ENCODE results near the gene PRKD1. TPM values are rescaled to one million over a fixed set of nuclear protein-coding genes. Genes with fewer than 3 reads are reported as not detected.
A peak's percentile ranks its signal among the peaks of the same experiment; 100 is the strongest.

Gene PRKD1
- total and polyA plus RNA-seq, 10 of the 15 experiments (the other 5 are each of a cell fraction or from before 2014, with no cell fraction given), result 0.02 to 0.56 TPM; not detected in 8

DNA sequence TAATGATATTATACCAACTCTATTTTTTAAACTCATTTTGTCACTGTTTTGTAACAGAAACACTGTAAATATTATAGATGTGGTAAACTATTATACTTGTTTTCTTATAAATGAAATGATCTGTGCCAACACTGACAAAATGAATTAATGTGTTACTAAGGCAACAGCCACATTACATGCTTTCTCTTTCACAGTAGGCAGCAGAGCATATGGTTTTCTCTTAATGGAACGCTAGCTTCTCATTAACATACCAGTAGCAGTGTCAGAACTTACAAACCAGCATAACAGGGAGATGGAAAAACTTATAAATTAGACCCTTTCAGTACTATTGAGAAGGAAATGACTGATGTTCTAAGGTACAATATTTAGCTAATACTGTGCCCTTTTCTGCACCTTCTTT, 398.8 kb downstream of the PRKD1 start:
- BruUV-seq (replicated peaks), result no TSS peak
- RAD21 ChIA-PET (ENCODE audit: unreplicated experiment), result no interaction called here
- intact Hi-C loops (cut with micrococcal nuclease; ENCODE audit: unreplicated experiment) (no loop called here), in situ Hi-C loops (cut with MboI) (no loop called here)
- POLR2A ChIA-PET, result no interaction called here
- DNase-seq (ENCODE audit: low read depth, low spot score), result no peak
- no peak overlapping the region for H3K4me2 ChIP-seq (ENCODE audit: control insufficient read depth, insufficient read depth)
- CTCF ChIA-PET, result no interaction called here
- no peak overlapping the region for H3K9ac ChIP-seq (ENCODE audit: control insufficient read depth, insufficient read depth, low read length)
- no peaks in the 10 kb centered on the region for H3K36me3 ChIP-seq (ENCODE audit: control insufficient read depth in 2 of 2, insufficient read depth in 2 of 2, low read length in 1 of 2)
- H3K4me1 ChIP-seq (ENCODE audit: control insufficient read depth, insufficient read depth, low read length), result no peaks in the 10 kb centered on the region
- WGBS (ENCODE audit: insufficient coverage, insufficient replicate concordance, low lambda C conversion rate, missing lambda C conversion rate), result 0% methylated on average over 1 of the region's 1 CpG
- H3K27ac ChIP-seq (ENCODE audit: control insufficient read depth, insufficient read depth), result no peak overlapping the region
- H2AFZ ChIP-seq (ENCODE audit: control insufficient read depth, low read depth, low read length), result no peak overlapping the region
- FAIRE-seq, result peak; percentile 23
- TF ChIP-seq, protein P1, sequence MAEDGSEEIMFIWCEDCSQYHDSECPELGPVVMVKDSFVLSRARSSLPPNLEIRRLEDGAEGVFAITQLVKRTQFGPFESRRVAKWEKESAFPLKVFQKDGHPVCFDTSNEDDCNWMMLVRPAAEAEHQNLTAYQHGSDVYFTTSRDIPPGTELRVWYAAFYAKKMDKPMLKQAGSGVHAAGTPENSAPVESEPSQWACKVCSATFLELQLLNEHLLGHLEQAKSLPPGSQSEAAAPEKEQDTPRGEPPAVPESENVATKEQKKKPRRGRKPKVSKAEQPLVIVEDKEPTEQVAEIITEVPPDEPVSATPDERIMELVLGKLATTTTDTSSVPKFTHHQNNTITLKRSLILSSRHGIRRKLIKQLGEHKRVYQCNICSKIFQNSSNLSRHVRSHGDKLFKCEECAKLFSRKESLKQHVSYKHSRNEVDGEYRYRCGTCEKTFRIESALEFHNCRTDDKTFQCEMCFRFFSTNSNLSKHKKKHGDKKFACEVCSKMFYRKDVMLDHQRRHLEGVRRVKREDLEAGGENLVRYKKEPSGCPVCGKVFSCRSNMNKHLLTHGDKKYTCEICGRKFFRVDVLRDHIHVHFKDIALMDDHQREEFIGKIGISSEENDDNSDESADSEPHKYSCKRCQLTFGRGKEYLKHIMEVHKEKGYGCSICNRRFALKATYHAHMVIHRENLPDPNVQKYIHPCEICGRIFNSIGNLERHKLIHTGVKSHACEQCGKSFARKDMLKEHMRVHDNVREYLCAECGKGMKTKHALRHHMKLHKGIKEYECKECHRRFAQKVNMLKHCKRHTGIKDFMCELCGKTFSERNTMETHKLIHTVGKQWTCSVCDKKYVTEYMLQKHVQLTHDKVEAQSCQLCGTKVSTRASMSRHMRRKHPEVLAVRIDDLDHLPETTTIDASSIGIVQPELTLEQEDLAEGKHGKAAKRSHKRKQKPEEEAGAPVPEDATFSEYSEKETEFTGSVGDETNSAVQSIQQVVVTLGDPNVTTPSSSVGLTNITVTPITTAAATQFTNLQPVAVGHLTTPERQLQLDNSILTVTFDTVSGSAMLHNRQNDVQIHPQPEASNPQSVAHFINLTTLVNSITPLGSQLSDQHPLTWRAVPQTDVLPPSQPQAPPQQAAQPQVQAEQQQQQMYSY (CRISPR knock-in tag; IDR thresholded peaks at IDR 0.05), result no peak
- no peak for TF ChIP-seq RUNX3 (IDR thresholded peaks at IDR 0.05; ENCODE audit: low read length)
- TF ChIP-seq DPF2 (IDR thresholded peaks at IDR 0.05), result no peak
- TF ChIP-seq HDAC6 (IDR thresholded peaks at IDR 0.05; ENCODE audit: unreplicated experiment), result no peak
- no peak for TF ChIP-seq TCF12 (IDR thresholded peaks at IDR 0.05; ENCODE audit: low read depth, low read length)
- TF ChIP-seq, protein P2, sequence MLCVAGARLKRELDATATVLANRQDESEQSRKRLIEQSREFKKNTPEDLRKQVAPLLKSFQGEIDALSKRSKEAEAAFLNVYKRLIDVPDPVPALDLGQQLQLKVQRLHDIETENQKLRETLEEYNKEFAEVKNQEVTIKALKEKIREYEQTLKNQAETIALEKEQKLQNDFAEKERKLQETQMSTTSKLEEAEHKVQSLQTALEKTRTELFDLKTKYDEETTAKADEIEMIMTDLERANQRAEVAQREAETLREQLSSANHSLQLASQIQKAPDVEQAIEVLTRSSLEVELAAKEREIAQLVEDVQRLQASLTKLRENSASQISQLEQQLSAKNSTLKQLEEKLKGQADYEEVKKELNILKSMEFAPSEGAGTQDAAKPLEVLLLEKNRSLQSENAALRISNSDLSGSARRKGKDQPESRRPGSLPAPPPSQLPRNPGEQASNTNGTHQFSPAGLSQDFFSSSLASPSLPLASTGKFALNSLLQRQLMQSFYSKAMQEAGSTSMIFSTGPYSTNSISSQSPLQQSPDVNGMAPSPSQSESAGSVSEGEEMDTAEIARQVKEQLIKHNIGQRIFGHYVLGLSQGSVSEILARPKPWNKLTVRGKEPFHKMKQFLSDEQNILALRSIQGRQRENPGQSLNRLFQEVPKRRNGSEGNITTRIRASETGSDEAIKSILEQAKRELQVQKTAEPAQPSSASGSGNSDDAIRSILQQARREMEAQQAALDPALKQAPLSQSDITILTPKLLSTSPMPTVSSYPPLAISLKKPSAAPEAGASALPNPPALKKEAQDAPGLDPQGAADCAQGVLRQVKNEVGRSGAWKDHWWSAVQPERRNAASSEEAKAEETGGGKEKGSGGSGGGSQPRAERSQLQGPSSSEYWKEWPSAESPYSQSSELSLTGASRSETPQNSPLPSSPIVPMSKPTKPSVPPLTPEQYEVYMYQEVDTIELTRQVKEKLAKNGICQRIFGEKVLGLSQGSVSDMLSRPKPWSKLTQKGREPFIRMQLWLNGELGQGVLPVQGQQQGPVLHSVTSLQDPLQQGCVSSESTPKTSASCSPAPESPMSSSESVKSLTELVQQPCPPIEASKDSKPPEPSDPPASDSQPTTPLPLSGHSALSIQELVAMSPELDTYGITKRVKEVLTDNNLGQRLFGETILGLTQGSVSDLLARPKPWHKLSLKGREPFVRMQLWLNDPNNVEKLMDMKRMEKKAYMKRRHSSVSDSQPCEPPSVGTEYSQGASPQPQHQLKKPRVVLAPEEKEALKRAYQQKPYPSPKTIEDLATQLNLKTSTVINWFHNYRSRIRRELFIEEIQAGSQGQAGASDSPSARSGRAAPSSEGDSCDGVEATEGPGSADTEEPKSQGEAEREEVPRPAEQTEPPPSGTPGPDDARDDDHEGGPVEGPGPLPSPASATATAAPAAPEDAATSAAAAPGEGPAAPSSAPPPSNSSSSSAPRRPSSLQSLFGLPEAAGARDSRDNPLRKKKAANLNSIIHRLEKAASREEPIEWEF (IDR thresholded peaks at IDR 0.05; ENCODE audit: insufficient replicate concordance, low read depth, low read length), result no peak
- TF ChIP-seq POU2F2 (IDR thresholded peaks at IDR 0.05; ENCODE audit: borderline replicate concordance, low read depth, low read length), result no peak
- TF ChIP-seq, protein P3, sequence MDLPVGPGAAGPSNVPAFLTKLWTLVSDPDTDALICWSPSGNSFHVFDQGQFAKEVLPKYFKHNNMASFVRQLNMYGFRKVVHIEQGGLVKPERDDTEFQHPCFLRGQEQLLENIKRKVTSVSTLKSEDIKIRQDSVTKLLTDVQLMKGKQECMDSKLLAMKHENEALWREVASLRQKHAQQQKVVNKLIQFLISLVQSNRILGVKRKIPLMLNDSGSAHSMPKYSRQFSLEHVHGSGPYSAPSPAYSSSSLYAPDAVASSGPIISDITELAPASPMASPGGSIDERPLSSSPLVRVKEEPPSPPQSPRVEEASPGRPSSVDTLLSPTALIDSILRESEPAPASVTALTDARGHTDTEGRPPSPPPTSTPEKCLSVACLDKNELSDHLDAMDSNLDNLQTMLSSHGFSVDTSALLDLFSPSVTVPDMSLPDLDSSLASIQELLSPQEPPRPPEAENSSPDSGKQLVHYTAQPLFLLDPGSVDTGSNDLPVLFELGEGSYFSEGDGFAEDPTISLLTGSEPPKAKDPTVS (IDR thresholded peaks at IDR 0.05; ENCODE audit: low read depth, low read length), result no peak
- TF ChIP-seq TARDBP (IDR thresholded peaks at IDR 0.05; ENCODE audit: borderline replicate concordance), result no peak
- TF ChIP-seq CHD4 (IDR thresholded peaks at IDR 0.05), result no peak
- no peak for TF ChIP-seq RELA (IDR thresholded peaks at IDR 0.05; ENCODE audit: borderline replicate concordance, partially characterized antibody)
- no peak for TF ChIP-seq SMAD5 (IDR thresholded peaks at IDR 0.05; ENCODE audit: low read depth)
- SMC1A ChIA-PET (ENCODE audit: uncharacterized antibody, unreplicated experiment), result no interaction called here
- H3K79me2 ChIP-seq (ENCODE audit: control insufficient read depth, insufficient read depth, low read length), result no peaks in the 10 kb centered on the region
- no peaks in the 10 kb centered on the region for H3K27me3 ChIP-seq (replicated peaks in 1 of 2; ENCODE audit: control insufficient read depth in 2 of 2, insufficient read depth in 2 of 2, low read length in 1 of 2)
- H3K9me3 ChIP-seq (replicated peaks; ENCODE audit: control insufficient read depth, insufficient read depth, low read length), result no peaks in the 10 kb centered on the region
- no peak for ATAC-seq
- H3K4me3 ChIP-seq, result no peak overlapping the region
- no peaks in the 10 kb centered on the region for H4K20me1 ChIP-seq (ENCODE audit: control insufficient read depth, insufficient read depth)
